Panc1 (cell line): ENCODE results near the gene LKAAEAR1.

Source experiments
- CTCF ChIP-seq: fragments of 450-650 bp; IDR thresholded peaks from 2 replicates; pipeline ENCODE4 v1.5.1; 2017; ENCODE audit warnings: mild to moderate bottlenecking
- REST ChIP-seq, 2 experiments: IDR thresholded peaks; 2 replicates each; pipeline ENCODE4 v1.6.1; 2011 to 2012; ENCODE audit warnings: low read depth in 2 of 2, control low read depth in 1 of 2, low read length in 1 of 2, mild to moderate bottlenecking in 1 of 2, moderate library complexity in 1 of 2; ENCODE audit not compliant: insufficient read depth in 1 of 2
- SIN3A ChIP-seq: IDR thresholded peaks from 2 replicates; pipeline ENCODE4 v1.6.1; 2012; ENCODE audit warnings: low read depth, mild to moderate bottlenecking, low read length, moderate library complexity, borderline replicate concordance; ENCODE audit not compliant: insufficient read depth

DNA sequence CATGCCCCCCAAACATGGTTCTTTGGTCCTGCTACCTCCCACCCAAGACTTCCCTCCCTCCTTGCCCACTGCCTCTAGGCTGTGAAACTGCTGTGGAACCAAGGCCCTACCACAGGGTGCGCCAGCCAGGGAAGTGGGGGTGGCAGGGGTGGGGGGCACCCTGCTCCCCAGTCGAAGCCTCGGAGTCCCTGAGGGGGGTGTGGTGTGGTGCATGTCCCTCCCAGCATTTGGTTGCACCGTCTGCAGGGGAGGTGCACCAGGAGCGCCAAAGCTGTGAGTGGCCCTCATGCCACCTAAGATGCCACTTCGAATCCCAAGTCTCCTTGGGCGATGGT is 6.7 kb downstream of the LKAAEAR1 start:
- no peak for TF ChIP-seq CTCF
- TF ChIP-seq REST (IDR thresholded peaks at IDR 0.05; ENCODE audit: insufficient read depth in 1 of 2, low read depth in 2 of 2, low read length in 1 of 2) = no peak
- TF ChIP-seq SIN3A = no peak
